GM18873 (cell line): ENCODE data around the gene EHD1.

Experiments
- ATAC-seq: cut with Tn5 transposase; IDR thresholded peaks from one replicate; pipeline ENCODE4 v1.9.1; 2021; ENCODE audit warnings: mild to moderate bottlenecking, moderate library complexity, moderate number of reproducible peaks; ENCODE audit not compliant: unreplicated experiment, low FRiP score

EHD1 gene

DNA sequence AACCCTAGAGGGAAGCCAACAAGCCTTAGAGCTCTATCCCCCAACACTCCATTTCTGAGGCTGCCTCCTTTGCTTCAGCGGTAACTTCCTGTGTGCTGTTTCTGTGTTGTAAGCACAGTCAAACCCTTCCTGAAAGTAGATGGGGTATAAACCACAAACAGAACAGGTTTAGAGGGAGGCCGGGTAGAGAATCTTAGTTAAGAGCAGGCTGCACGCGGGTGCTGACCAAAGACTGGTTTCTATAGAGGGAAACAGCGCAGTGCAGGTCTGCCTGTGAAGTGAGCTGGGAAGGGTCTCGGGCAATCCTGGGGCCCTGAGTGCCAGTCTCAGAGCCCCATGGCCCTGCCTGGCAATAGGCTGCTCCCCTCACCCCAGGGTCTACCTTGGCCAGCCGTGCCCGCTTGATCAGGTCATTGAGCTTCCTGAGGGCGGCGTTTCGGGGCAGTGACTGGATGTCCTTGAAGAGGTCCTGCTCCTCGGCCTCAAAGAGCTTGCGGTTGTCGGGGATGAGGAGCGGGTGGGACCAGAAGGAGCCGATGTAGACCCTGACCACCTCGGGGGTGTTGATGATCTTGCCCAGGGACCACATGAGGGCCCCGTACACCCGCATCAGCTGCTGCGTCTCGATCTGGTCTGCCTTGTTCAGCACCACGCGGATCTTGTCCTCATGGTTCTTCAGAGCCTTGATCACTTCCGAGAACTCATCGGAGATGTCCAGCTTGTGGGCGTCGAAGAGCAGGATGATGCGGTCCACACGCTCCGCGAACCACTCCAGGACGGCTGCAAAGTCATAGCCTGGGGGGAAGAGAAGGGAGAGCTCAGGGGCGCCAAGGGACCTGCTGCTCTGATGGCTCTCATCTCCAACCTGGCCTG lies 18.6 kb downstream of the EHD1 start:
- peak; percentile 68 for ATAC-seq

GRCh38 chr11:64858467-64859263 lies 19.8 kb downstream of the EHD1 start:
- ATAC-seq, result no peak

GRCh38 chr11:64857485-64857884 lies 20.9 kb downstream of the EHD1 start:
- no peak for ATAC-seq

DNA sequence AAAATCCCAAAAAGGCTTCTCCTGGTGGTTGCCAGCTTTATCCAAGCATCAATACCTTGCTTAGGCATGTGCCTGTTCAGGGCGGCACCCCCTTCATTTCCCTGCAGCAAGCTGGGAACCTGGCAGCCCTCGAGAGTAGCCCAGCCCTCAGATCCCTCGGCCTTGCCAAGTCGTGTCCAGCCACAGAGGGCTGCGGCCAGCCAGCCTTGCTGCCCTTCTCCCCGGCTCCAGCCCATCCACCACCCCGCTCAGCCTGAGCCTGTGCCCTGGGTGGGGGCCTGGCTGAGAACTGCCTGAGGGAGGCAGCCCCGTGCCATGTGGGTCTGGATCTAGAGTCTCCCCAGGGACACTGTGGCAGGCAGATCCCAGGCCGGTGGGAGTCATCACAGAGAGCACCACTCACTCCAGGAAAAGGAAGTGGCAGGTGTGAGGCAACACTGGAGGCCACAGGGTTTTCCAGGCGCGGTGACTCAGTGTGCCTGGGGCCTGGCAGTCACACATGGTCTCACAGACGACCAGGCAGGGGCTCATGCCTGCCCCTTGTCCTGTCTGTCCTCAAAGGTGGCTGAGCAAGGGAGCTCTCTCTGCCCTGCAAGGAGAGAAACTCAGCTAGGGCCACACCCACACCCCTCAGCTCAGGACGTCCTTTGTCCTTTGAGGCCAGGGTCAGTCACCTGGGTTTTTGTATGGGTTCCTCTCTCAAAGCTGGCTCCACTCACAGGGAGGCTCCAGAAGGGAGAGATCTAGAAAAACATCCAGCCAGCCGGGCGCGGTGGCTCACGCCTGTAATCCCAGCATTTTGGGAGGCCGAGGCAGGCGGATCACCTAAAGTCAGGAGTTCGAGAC lies 21.8 kb downstream of the EHD1 start:
- no peak for ATAC-seq

DNA sequence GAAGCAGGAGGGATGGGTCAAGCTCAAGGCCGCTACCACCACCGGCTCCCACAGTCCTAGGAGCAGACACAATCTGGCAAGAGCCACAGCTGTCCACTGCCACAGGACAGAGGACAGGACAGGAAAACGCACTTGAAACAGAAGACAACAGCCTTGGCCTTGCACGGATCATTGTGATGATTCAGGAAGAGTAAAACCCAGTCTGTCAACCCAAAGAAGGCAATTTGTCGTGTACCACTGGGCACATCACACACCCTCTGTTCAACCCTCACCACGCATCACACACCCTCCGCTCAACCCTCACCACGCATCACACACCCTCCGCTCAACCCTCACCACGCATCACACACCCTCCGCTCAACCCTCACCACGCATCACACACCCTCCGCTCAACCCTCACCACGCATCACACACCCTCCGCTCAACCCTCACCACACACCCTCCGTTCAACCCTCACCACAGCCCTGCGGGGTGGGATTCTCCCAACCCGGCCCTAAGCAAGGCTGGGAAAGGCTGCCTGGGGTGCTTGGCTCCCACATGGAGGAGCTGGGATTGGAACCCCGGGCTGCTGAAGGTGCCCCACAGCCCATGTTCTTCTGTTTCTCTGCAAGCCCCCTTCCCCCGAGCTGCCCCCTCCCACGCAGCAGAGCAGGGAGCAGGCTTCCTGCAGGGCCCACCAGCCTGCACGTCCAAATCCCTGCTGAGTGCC lies 22.7 kb downstream of the EHD1 start:
- no peak for ATAC-seq

DNA sequence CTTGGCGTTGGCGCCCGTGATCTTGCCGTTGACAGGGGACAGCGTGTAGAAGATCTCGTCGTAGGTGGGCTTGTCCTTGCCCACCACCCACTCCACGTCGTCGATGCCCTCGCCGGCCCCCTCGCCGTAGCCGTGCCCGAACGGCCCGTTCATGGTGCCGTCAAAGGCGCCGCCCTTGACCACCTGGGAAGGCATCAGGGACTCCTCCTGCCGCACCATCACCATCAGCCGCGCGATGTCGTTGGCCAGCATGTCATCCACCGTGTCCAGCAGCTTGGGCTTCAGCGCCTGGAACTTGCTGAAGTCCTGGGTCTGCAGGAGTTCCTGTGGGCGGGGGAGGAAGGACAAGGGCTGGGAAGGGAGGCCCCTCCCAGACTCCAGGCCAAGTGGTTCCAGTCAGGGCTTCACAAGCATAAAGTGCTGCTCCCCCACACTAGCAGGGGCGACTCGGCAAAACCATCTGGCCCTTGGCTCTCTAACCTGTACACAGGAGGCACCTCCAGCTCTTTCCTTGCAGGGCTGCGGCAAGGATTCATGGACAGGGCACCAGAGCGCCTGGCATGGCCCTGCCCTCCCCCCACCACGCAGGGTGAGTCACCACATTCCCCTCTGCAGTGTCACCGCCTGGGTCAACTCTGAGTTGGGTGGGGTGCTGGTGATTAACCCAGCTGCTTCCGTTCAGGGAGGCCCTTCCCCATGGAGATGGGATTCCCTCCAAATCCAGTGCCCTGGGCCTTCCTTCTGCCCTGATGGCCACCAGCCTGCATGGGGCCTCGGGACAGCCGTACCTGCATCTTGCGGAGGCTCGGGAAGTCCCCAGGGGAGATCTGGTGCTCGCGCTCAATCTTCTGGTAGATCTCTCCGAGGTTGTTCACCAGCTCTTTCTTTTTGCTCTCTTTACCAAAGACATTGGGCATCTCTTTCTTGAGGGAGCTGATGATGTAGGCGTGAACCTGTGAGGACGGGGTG lies 23.6 kb downstream of the EHD1 start:
- no peak for ATAC-seq

- no peak for ATAC-seq
Measured at GRCh38 chr11:64854157-64854533, 24.3 kb downstream of the EHD1 start.

- no peak for ATAC-seq
Measured at GRCh38 chr11:64853709-64854108, 24.7 kb downstream of the EHD1 start.

GRCh38 chr11:64852804-64853509 lies 25.5 kb downstream of the EHD1 start:
- ATAC-seq, result no peak

DNA sequence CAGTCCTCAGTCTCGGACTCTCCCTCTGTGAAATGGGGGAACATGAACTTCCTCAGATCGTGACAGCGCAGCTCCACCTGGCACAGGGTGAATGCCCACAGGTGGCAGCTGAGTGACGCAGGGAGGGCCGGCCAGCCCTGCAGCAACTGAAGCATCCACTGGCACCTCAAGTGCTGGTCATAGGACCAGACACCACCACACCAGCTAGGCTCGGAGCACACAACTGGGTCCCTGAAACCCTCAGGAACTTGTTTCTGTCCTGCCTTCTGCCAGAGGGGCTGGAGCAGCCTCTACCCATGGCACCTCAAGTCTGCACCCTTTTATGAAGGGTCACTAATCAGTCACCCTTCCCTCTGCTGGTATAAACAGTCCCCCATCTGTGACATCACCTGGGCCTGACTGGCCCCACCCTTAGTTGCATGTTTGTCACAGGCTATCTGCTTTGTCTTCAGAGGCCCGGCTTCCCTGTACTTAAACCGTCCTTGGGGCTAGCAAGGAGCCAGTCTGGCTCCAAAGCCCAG lies 26.5 kb downstream of the EHD1 start:
- ATAC-seq, result no peak

DNA sequence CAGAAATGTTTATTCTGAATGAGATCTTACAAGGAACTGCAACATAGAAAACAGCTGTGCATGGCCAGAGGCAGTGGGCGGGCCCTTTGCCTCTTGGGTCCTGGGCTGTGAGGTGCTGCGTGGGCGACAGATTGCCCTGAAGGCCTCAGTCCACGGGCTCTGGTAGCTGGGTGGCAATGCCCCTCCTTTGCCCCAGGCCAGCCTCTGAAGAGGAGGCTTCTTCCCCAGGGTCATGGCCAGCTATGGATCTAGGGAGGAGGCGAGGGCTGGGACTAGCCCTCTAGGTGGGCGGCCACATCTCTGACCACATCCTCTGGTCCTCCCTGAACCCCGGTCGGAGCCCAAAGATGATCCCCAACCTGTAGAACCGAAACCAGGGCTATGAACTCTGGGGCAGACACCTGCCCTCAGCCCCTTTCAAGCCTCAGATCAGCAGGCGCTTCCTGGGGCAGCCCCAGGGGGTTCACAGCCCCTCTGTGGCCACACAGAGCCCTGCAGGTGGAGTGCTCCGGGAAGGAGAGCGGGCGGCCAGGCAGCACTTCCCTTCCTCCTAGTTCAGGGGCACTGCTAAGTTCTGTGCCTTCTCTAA lies 27.3 kb downstream of the EHD1 start:
- ATAC-seq, result peak; percentile 63

GRCh38 chr11:64849598-64850356 lies 28.6 kb downstream of the EHD1 start:
- ATAC-seq, result no peak

- ATAC-seq, result no peak
Measured at GRCh38 chr11:64848826-64849597, 29.4 kb downstream of the EHD1 start.

- no peak for ATAC-seq
Measured at GRCh38 chr11:64848214-64848825, 30.1 kb downstream of the EHD1 start.

GRCh38 chr11:64846998-64847666 lies 31.3 kb downstream of the EHD1 start:
- no peak for ATAC-seq
